ENCODE measurements around the gene STXBP1.

- TF ChIP-seq, protein P1, sequence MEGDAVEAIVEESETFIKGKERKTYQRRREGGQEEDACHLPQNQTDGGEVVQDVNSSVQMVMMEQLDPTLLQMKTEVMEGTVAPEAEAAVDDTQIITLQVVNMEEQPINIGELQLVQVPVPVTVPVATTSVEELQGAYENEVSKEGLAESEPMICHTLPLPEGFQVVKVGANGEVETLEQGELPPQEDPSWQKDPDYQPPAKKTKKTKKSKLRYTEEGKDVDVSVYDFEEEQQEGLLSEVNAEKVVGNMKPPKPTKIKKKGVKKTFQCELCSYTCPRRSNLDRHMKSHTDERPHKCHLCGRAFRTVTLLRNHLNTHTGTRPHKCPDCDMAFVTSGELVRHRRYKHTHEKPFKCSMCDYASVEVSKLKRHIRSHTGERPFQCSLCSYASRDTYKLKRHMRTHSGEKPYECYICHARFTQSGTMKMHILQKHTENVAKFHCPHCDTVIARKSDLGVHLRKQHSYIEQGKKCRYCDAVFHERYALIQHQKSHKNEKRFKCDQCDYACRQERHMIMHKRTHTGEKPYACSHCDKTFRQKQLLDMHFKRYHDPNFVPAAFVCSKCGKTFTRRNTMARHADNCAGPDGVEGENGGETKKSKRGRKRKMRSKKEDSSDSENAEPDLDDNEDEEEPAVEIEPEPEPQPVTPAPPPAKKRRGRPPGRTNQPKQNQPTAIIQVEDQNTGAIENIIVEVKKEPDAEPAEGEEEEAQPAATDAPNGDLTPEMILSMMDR (IDR thresholded peaks at IDR 0.05) = no peak
- TF ChIP-seq POLR2A (IDR thresholded peaks at IDR 0.05) = no peak
Observed at GRCh38 chr9:127700140-127700539, 88.1 kb downstream of the STXBP1 start.
